DLD1 (cell line): ENCODE results near the gene FOXD4L3.
"Not testable (repeated sequence)": the region's sequence is repeated elsewhere in the genome, so short reads cannot be mapped to it uniquely, and the experiment has no call there.

ENCODE experiments used
- in situ Hi-C: cut with HindIII; loops from 2 replicates; pipeline ENCODE4 v1.10.0; 2017; ENCODE audit warnings: low sequenced_read_pairs

FOXD4L3 gene

GRCh38 chr9:68343992-68344391 is 41.3 kb downstream of the FOXD4L3 start:
- in situ Hi-C loops = not testable (repeated sequence)

- in situ Hi-C loops = not testable (repeated sequence)
Measured at GRCh38 chr9:68351689-68352088, 49.0 kb downstream of the FOXD4L3 start.
